Liver (tissue), 9 donors: ENCODE data around the gene THADA. TPM values are rescaled to one million over a fixed set of nuclear protein-coding genes. Genes with fewer than 3 reads are reported as not detected.

Experiments used
- DNase-seq: peaks from one replicate; pipeline ENCODE4 v3.0.0-alpha.2; 2017; ENCODE audit warnings: low spot score
- H3K27ac ChIP-seq, 2 donors: one replicate each; pipeline ENCODE4 v1.7.0; 2013; ENCODE audit warnings: inconsistent platforms in 2 of 2, low read length in 2 of 2, control low read depth in 1 of 2, low read depth in 1 of 2, mild to moderate bottlenecking in 1 of 2
- H3K27me3 ChIP-seq, 4 donors: one replicate each; pipeline versions ENCODE4 v1.6.1 to v1.7.0; 2013; ENCODE audit warnings: low read length in 3 of 4, inconsistent platforms in 1 of 4, mild to moderate bottlenecking in 1 of 4, moderate library complexity in 1 of 4; ENCODE audit not compliant: control insufficient read depth in 4 of 4, insufficient read depth in 4 of 4
- H3K36me3 ChIP-seq, 4 donors: one replicate each; pipeline versions ENCODE4 v1.6.1 to v1.7.0; 2013; ENCODE audit warnings: low read length in 3 of 4, mild to moderate bottlenecking in 3 of 4, low read depth in 1 of 4, moderate library complexity in 1 of 4; ENCODE audit not compliant: control insufficient read depth in 4 of 4, insufficient read depth in 3 of 4
- H3K4me1 ChIP-seq, 4 donors: one replicate each; pipeline versions ENCODE4 v1.6.1 to v1.7.0; 2013; ENCODE audit warnings: low read length in 3 of 4, mild to moderate bottlenecking in 3 of 4, moderate library complexity in 1 of 4; ENCODE audit not compliant: control insufficient read depth in 4 of 4, insufficient read depth in 4 of 4
- H3K4me3 ChIP-seq, 3 donors: one replicate each; pipeline versions ENCODE4 v1.6.1 to v1.7.0; 2013; ENCODE audit warnings: low read length in 3 of 3, control low read depth in 1 of 3, low read depth in 1 of 3, mild to moderate bottlenecking in 1 of 3
- H3K9ac ChIP-seq, 2 donors: one replicate each; pipeline ENCODE4 v1.7.0; 2013; ENCODE audit warnings: low read length in 2 of 2, mild to moderate bottlenecking in 2 of 2, moderate library complexity in 2 of 2, control low read depth in 1 of 2, low read depth in 1 of 2
- H3K9me3 ChIP-seq, 4 donors: one replicate each; pipeline versions ENCODE4 v1.6.1 to v1.7.0; 2013; ENCODE audit warnings: low read length in 3 of 4; ENCODE audit not compliant: control insufficient read depth in 4 of 4
- CTCF ChIP-seq: fragments of 150-350 bp; IDR thresholded peaks from 2 replicates; pipeline ENCODE4 v1.5.1; 2017; ENCODE audit warnings: improper control_type of control experiment, low read depth, low read length; ENCODE audit not compliant: missing input control
- FOXA1 ChIP-seq: IDR thresholded peaks from 2 replicates; pipeline ENCODE4 v1.6.1; 2016; ENCODE audit warnings: antibody characterized with exemption
- FOXA2 ChIP-seq: IDR thresholded peaks from 2 replicates; pipeline ENCODE4 v1.6.1; 2016; ENCODE audit warnings: antibody characterized with exemption
- GABPA ChIP-seq, 2 donors: IDR thresholded peaks in 1 of 2; conservative IDR thresholded peaks in 1 of 2; 2 replicates each; pipeline ENCODE4 v1.6.1; 2016; ENCODE audit warnings: antibody characterized with exemption in 2 of 2, mild to moderate bottlenecking in 1 of 2, moderate library complexity in 1 of 2
- HNF4G ChIP-seq: IDR thresholded peaks from 2 replicates; pipeline ENCODE4 v1.6.1; 2016; ENCODE audit warnings: antibody characterized with exemption
- JUND ChIP-seq, 2 donors: IDR thresholded peaks; 2 replicates each; pipeline ENCODE4 v1.6.1; 2016; ENCODE audit warnings: antibody characterized with exemption in 2 of 2
- MAX ChIP-seq: IDR thresholded peaks from 2 replicates; pipeline ENCODE4 v1.6.1; 2016; ENCODE audit warnings: antibody characterized with exemption
- NR2F2 ChIP-seq: IDR thresholded peaks from 2 replicates; pipeline ENCODE4 v1.6.1; 2016; ENCODE audit warnings: antibody characterized with exemption
- RAD21 ChIP-seq, 2 donors: IDR thresholded peaks; 2 replicates each; pipeline ENCODE4 v1.6.1; 2016; ENCODE audit warnings: antibody characterized with exemption in 2 of 2, mild to moderate bottlenecking in 2 of 2
- SP1 ChIP-seq: IDR thresholded peaks from 2 replicates; pipeline ENCODE4 v1.6.1; 2018; ENCODE audit warnings: antibody characterized with exemption, mild to moderate bottlenecking
- TAF1 ChIP-seq: conservative IDR thresholded peaks from 2 replicates; pipeline ENCODE4 v1.6.1; 2016; ENCODE audit warnings: antibody characterized with exemption, mild to moderate bottlenecking
- YY1 ChIP-seq: IDR thresholded peaks from 2 replicates; pipeline ENCODE4 v1.6.1; 2016; ENCODE audit warnings: antibody characterized with exemption, mild to moderate bottlenecking
- ZBTB33 ChIP-seq: IDR thresholded peaks from 2 replicates; pipeline ENCODE4 v1.6.1; 2016; ENCODE audit warnings: antibody characterized with exemption
- WGBS: extraction: QIAGEN DNeasy Blood & Tissue Kit; methylation state at CpG from one replicate; pipeline ENCODE4 v1.1.7; 2013; 5-methylcytosine and 5-hydroxymethylcytosine counted together
- polyA plus RNA-seq, 2 donors: library from polyadenylated mRNA; stranded (reverse) in 1 of 2; unstranded in 1 of 2; fragments of 200-250 nt in 1 of 2; fragments of >200 nt in 1 of 2; fragmentation: Nextera tagmentation in 1 of 2; extraction: Ambion mirVana in 1 of 2; gene quantifications; one replicate each; pipeline versions ENCODE4 v1.2.1 to v1.2.3, GENCODE V29; 2013 to 2015
- total RNA-seq, 2 donors: library from RNA; depleted of rRNA; stranded (reverse); fragments of >200 nt; gene quantifications; one replicate each; pipeline ENCODE4 v1.2.3, GENCODE V29; 2014
- donor health status: healthy.
- donor health status: healthy.
- donor health status: healthy.
- donor health status: healthy.
- donor health status: healthy.

THADA gene
- total and polyA plus RNA-seq, 4 donors = 12.0 to 37.2 (median 22.3) TPM

- H3K9me3 ChIP-seq = no peaks in the 10 kb centered on the region
- WGBS = 90% methylated on average over 10 of the region's 10 CpGs
- H3K9ac ChIP-seq = no peak overlapping the region
- no peak overlapping the region for H3K27ac ChIP-seq
- H3K27me3 ChIP-seq = no peaks in the 10 kb centered on the region
- TF ChIP-seq CTCF (no peak), HNF4G (no peak), RAD21 (IDR thresholded peaks at IDR 0.05) (no peak), JUND (IDR thresholded peaks at IDR 0.05) (no peak), ZBTB33 (no peak), SP1 (no peak), TAF1 (no peak), NR2F2 (no peak), GABPA (IDR thresholded peaks at IDR 0.05 in 1 of 2, conservative IDR thresholded peaks at IDR 0.05 in 1 of 2) (no peak), FOXA2 (no peak)
- peaks cover 0 to 19% (median 7%) of the 10 kb centered on the region in 4 donors for H3K4me1 ChIP-seq
- no peaks in the 10 kb centered on the region for H3K36me3 ChIP-seq
- no peak for DNase-seq
- H3K4me3 ChIP-seq = no peak overlapping the region
Measured at GRCh38 chr2:43444989-43445645, 150.7 kb downstream of the THADA start.

GRCh38 chr2:43443282-43443681, 152.6 kb downstream of the THADA start:
- Histone ChIP-seq H3K9me3 (no peaks in the 10 kb centered on the region), H3K4me3 (no peak overlapping the region), H3K27me3 (no peaks in the 10 kb centered on the region), H3K36me3 (no peaks in the 10 kb centered on the region), H3K4me1 (peaks cover 0 to 19% (median 7%) of the 10 kb centered on the region in 4 donors), H3K9ac (no peak overlapping the region), H3K27ac (no peak overlapping the region)
- WGBS = 61% methylated on average over 4 of the region's 4 CpGs
- no peak for DNase-seq
- TF ChIP-seq JUND (IDR thresholded peaks at IDR 0.05) (no peak), MAX (no peak), FOXA1 (no peak), ZBTB33 (no peak), YY1 (no peak), GABPA (IDR thresholded peaks at IDR 0.05 in 1 of 2, conservative IDR thresholded peaks at IDR 0.05 in 1 of 2) (no peak)
